Body of pancreas (tissue), 4 donors: ENCODE data around the gene GJA1.

ENCODE experiments used
- CTCF ChIP-seq, 7 experiments: fragments of 450-650 bp in 4 of 7; fragments of 200-600 bp in 3 of 7; sonication (generic) in 3 of 7; IDR thresholded peaks; one replicate each; pipeline ENCODE4 v1.5.1; 2016 to 2019; ENCODE audit warnings: antibody characterized with exemption in 7 of 7
- POLR2A ChIP-seq, 3 donors: fragments of 450-650 bp; IDR thresholded peaks; one replicate each; pipeline ENCODE4 v1.6.1; 2016; ENCODE audit warnings: antibody characterized with exemption in 3 of 3, mild to moderate bottlenecking in 2 of 3

GRCh38 chr6:121479486-121480098 lies 44.1 kb downstream of the GJA1 start:
- no peak for TF ChIP-seq CTCF (IDR thresholded peaks at IDR 0.05)
- TF ChIP-seq POLR2A (IDR thresholded peaks at IDR 0.05): no peak
